Uterus (tissue), 4 donors: ENCODE measurements around the gene CPA4. TPM values are rescaled to one million over a fixed set of nuclear protein-coding genes. Genes with fewer than 3 reads are reported as not detected.

Source experiments
- DNase-seq, 2 donors: peaks; one replicate each; pipeline ENCODE4 v3.0.0-alpha.2; 2019 to 2020
- H3K27ac ChIP-seq, 2 donors: fragments of 200-600 bp; sonication (generic); 1 replicate in 1 of 2; 2 replicates in 1 of 2; pipeline ENCODE4 v1.5.1; 2016 to 2018
- H3K27me3 ChIP-seq, 2 donors: fragments of 200-600 bp; sonication (generic); one replicate each; pipeline ENCODE4 v1.5.1; 2018 to 2019; ENCODE audit warnings: control low read depth in 1 of 2
- H3K36me3 ChIP-seq, 2 donors: fragments of 200-600 bp; sonication (generic); one replicate each; pipeline ENCODE4 v1.5.1; 2019; ENCODE audit warnings: control low read depth in 1 of 2
- H3K4me1 ChIP-seq, 2 donors: fragments of 200-600 bp; sonication (generic); one replicate each; pipeline ENCODE4 v1.5.1; 2018 to 2019; ENCODE audit warnings: control low read depth in 1 of 2
- H3K4me3 ChIP-seq, 2 donors: fragments of 200-600 bp; sonication (generic); 1 replicate in 1 of 2; 2 replicates in 1 of 2; pipeline ENCODE4 v1.5.1; 2018 to 2019; ENCODE audit warnings: mild to moderate bottlenecking in 1 of 2
- H3K9me3 ChIP-seq, 2 donors: fragments of 200-600 bp; sonication (generic); one replicate each; pipeline ENCODE4 v1.5.1; 2019; ENCODE audit warnings: control low read depth in 1 of 2
- POLR2A ChIP-seq, 2 donors: fragments of 450-650 bp; IDR thresholded peaks; one replicate each; pipeline ENCODE4 v1.6.1; 2016; ENCODE audit warnings: antibody characterized with exemption in 2 of 2, mild to moderate bottlenecking in 1 of 2, moderate library complexity in 1 of 2
- intact Hi-C: fragments of 100-400 bp; cut with DNase I; formaldehyde crosslinking; loops from one replicate; pipeline ENCODE4 v1.15.1; 2023; ENCODE audit warnings: low total_unique reads
- total RNA-seq, 4 donors: library from RNA; depleted of rRNA in 3 of 4; stranded (reverse); fragments of >200 nt in 3 of 4; gene quantifications; one replicate each; pipeline versions ENCODE4 v1.1.0 to v1.2.4, GENCODE V29; 2014 to 2023
- TF ChIP-seq, protein P1 (sequence below), 4 experiments: fragments of 200-600 bp in 2 of 4; fragments of 450-650 bp in 2 of 4; sonication (generic) in 2 of 4; IDR thresholded peaks; one replicate each; pipeline ENCODE4 v1.5.1; 2016 to 2019; ENCODE audit warnings: antibody characterized with exemption in 4 of 4, mild to moderate bottlenecking in 2 of 4, moderate library complexity in 1 of 4
- donor health status: DM: yes; HTN: yes; CAD: no.

Gene CPA4
- total RNA-seq, 4 donors from 2014 or later: 1.3 TPM; not detected in 3

- TF ChIP-seq, protein P1, sequence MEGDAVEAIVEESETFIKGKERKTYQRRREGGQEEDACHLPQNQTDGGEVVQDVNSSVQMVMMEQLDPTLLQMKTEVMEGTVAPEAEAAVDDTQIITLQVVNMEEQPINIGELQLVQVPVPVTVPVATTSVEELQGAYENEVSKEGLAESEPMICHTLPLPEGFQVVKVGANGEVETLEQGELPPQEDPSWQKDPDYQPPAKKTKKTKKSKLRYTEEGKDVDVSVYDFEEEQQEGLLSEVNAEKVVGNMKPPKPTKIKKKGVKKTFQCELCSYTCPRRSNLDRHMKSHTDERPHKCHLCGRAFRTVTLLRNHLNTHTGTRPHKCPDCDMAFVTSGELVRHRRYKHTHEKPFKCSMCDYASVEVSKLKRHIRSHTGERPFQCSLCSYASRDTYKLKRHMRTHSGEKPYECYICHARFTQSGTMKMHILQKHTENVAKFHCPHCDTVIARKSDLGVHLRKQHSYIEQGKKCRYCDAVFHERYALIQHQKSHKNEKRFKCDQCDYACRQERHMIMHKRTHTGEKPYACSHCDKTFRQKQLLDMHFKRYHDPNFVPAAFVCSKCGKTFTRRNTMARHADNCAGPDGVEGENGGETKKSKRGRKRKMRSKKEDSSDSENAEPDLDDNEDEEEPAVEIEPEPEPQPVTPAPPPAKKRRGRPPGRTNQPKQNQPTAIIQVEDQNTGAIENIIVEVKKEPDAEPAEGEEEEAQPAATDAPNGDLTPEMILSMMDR (IDR thresholded peaks at IDR 0.05): no peak
- TF ChIP-seq POLR2A (IDR thresholded peaks at IDR 0.05): no peak
- Histone ChIP-seq H3K4me3 (no peak overlapping the region), H3K9me3 (no peaks in the 10 kb centered on the region), H3K36me3 (no peaks in the 10 kb centered on the region), H3K27me3 (no peaks in the 10 kb centered on the region), H3K27ac (no peak overlapping the region), H3K4me1 (no peaks in the 10 kb centered on the region)
- DNase-seq: no peak
- intact Hi-C loops: loop anchor here (10.0 kb wide), 1 partner anchor 205 kb away; no protein-coding TSS in a partner anchor
These were observed 13.1 kb upstream of the CPA4 start for GRCh38 chr7:130279906-130280305.

DNA sequence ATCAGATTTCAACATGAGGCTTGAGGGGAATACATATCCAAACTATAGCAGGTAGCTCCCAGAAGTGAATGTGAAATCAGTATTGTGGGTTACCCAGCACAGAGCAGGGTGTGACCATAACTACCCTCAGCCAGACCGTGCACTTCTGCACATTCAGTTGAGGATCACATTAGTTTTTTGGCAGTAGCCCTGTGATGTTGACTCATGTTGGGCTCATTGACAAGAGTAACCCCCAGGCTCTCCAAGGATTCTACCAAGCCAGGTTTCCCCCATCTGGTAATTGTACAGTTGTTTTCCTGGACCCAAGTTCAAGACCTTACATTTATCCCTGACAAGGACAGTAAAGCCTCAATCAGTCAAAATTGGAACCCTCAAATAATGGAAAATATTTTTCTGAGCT lies 11.7 kb upstream of the CPA4 start:
- intact Hi-C loops: no loop called here
- no peak overlapping the region for H3K27ac ChIP-seq

GRCh38 chr7:130286881-130287280 lies 6.1 kb upstream of the CPA4 start:
- DNase-seq: no peak
- intact Hi-C loops: no loop called here
- Histone ChIP-seq H3K4me3 (no peak overlapping the region), H3K36me3 (no peaks in the 10 kb centered on the region), H3K27me3 (no peaks in the 10 kb centered on the region), H3K9me3 (no peaks in the 10 kb centered on the region), H3K4me1 (no peaks in the 10 kb centered on the region), H3K27ac (no peak overlapping the region)
- TF ChIP-seq, protein P1 (IDR thresholded peaks at IDR 0.05): no peak
- TF ChIP-seq POLR2A (IDR thresholded peaks at IDR 0.05): no peak

More for the DNA sequence above, 11.7 kb upstream of the CPA4 start:
- Histone ChIP-seq H3K4me3 (no peak overlapping the region), H3K36me3 (no peaks in the 10 kb centered on the region), H3K4me1 (no peaks in the 10 kb centered on the region), H3K9me3 (no peaks in the 10 kb centered on the region), H3K27me3 (no peaks in the 10 kb centered on the region)
- no peak for DNase-seq
- no peak for TF ChIP-seq POLR2A (IDR thresholded peaks at IDR 0.05)
- TF ChIP-seq, protein P1 (IDR thresholded peaks at IDR 0.05): no peak

DNA sequence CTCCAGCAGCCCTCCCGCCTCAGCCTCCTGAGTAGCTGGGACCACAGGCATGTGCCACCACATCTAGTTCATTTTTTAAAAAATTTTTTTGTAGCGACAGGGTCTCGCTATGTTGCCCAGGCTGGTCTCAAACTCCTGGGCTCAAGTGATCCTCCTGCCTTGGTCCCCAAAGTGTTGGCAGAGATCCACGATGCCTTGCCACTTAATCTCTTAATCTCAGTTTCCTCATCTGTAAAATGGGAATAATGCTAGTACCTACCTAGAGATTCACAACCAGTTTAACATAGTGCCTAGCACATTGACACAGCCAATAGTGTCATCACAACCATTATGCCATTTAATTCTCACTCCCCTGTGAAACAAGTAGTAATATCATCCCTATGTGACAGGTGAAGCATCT lies 4.8 kb upstream of the CPA4 start:
- intact Hi-C loops: no loop called here
- no peak overlapping the region for H3K4me3 ChIP-seq
- H3K4me1 ChIP-seq: no peaks in the 10 kb centered on the region
- DNase-seq: no peak
- no peaks in the 10 kb centered on the region for H3K27me3 ChIP-seq
- H3K9me3 ChIP-seq: no peaks in the 10 kb centered on the region
- no peak overlapping the region for H3K27ac ChIP-seq
- no peaks in the 10 kb centered on the region for H3K36me3 ChIP-seq
- no peak for TF ChIP-seq POLR2A (IDR thresholded peaks at IDR 0.05)
- TF ChIP-seq, protein P1 (IDR thresholded peaks at IDR 0.05): no peak

GRCh38 chr7:130288829-130289228 lies 4.1 kb upstream of the CPA4 start:
- Histone ChIP-seq H3K36me3 (no peaks in the 10 kb centered on the region), H3K4me1 (no peaks in the 10 kb centered on the region), H3K9me3 (no peaks in the 10 kb centered on the region), H3K4me3 (no peak overlapping the region), H3K27ac (no peak overlapping the region), H3K27me3 (no peaks in the 10 kb centered on the region)
- TF ChIP-seq POLR2A (IDR thresholded peaks at IDR 0.05): no peak
- TF ChIP-seq, protein P1 (IDR thresholded peaks at IDR 0.05): no peak
- no peak for DNase-seq
- intact Hi-C loops: no loop called here
